GM12891 (cell line): Measurements from ENCODE around the gene RFXANK.

Experiments used
- PAX5 ChIP-seq: IDR thresholded peaks from 2 replicates; pipeline ENCODE4 v1.6.1; 2011; ENCODE audit warnings: low read length, moderate library complexity, mild to moderate bottlenecking; ENCODE audit not compliant: insufficient read depth, severe bottlenecking
- POLR2A ChIP-seq: IDR thresholded peaks from 2 replicates; pipeline ENCODE4 v1.6.1; 2011; ENCODE audit warnings: low read depth, low read length, control low read depth
- POLR2AphosphoS5 ChIP-seq: IDR thresholded peaks from 2 replicates; pipeline ENCODE4 v1.6.1; 2011; ENCODE audit warnings: low read depth, low read length, control low read depth
- POU2F2 ChIP-seq: IDR thresholded peaks from 2 replicates; pipeline ENCODE4 v1.6.1; 2011; ENCODE audit warnings: low read depth, mild to moderate bottlenecking, control low read depth, low read length, moderate library complexity
- SPI1 ChIP-seq: IDR thresholded peaks from 2 replicates; pipeline ENCODE4 v1.6.1; 2011; ENCODE audit warnings: low read depth, low read length, control low read depth
- TAF1 ChIP-seq: IDR thresholded peaks from 2 replicates; pipeline ENCODE4 v1.6.1; 2011; ENCODE audit warnings: low read depth, low read length, control low read depth

- TF ChIP-seq POLR2A (no peak), SPI1 (no peak), TAF1 (no peak), POLR2AphosphoS5 (no peak), PAX5 (no peak), POU2F2 (no peak)
Measured at GRCh38 chr19:19176950-19177349, 15.1 kb upstream of the RFXANK start.
